Stimulated activated CD8-positive, alpha-beta memory T cell treated with anti-CD3 and anti-CD28 coated beads, Interleukin-12 subunit alpha, Interleukin-12 subunit beta, amount 100 ng/mL, for 24 hours (primary cell): Measurements from ENCODE around the gene STRA8.

Source experiments
- DNase-seq: peaks from one replicate; pipeline ENCODE4 v3.0.0-alpha.2; 2020; ENCODE audit errors: extremely low read depth

Gene STRA8

GRCh38 chr7:135269921-135270320 is 36.3 kb downstream of the STRA8 start:
- DNase-seq: no peak

- no peak for DNase-seq
Observed at GRCh38 chr7:135270577-135271254, 37.1 kb downstream of the STRA8 start.

- DNase-seq: no peak
Observed at GRCh38 chr7:135271255-135271615, 37.6 kb downstream of the STRA8 start.

- no peak for DNase-seq
Observed at GRCh38 chr7:135272303-135272702, 38.7 kb downstream of the STRA8 start.

- no peak for DNase-seq
Observed at GRCh38 chr7:135273581-135273980, 39.9 kb downstream of the STRA8 start.

GRCh38 chr7:135274495-135275268 is 41.0 kb downstream of the STRA8 start:
- DNase-seq: peak; percentile 37

- DNase-seq: no peak
Observed at GRCh38 chr7:135275971-135276580, 42.4 kb downstream of the STRA8 start.

- no peak for DNase-seq
Observed at GRCh38 chr7:135277161-135277560, 43.5 kb downstream of the STRA8 start.

GRCh38 chr7:135281363-135281949 is 47.8 kb downstream of the STRA8 start:
- peak; percentile 32 for DNase-seq

GRCh38 chr7:135282561-135283254 is 49.1 kb downstream of the STRA8 start:
- no peak for DNase-seq

GRCh38 chr7:135283959-135284638 is 50.5 kb downstream of the STRA8 start:
- DNase-seq: no peak

GRCh38 chr7:135285547-135286233 is 52.1 kb downstream of the STRA8 start:
- no peak for DNase-seq

- DNase-seq: no peak
Observed at GRCh38 chr7:135286876-135287275, 53.2 kb downstream of the STRA8 start.

- DNase-seq: no peak
Observed at GRCh38 chr7:135290594-135290993, 57.0 kb downstream of the STRA8 start.

GRCh38 chr7:135291809-135292253 is 58.2 kb downstream of the STRA8 start:
- DNase-seq: no peak

GRCh38 chr7:135299235-135299634 is 65.6 kb downstream of the STRA8 start:
- no peak for DNase-seq

GRCh38 chr7:135300913-135301765 is 67.5 kb downstream of the STRA8 start:
- DNase-seq: no peak
